ENCODE measurements around the gene OR6M1. TPM values are rescaled to one million over a fixed set of nuclear protein-coding genes. Genes with fewer than 3 reads are reported as not detected.

Gene OR6M1
- total and polyA plus RNA-seq, 2 experiments from 2014 or later = not detected

DNA sequence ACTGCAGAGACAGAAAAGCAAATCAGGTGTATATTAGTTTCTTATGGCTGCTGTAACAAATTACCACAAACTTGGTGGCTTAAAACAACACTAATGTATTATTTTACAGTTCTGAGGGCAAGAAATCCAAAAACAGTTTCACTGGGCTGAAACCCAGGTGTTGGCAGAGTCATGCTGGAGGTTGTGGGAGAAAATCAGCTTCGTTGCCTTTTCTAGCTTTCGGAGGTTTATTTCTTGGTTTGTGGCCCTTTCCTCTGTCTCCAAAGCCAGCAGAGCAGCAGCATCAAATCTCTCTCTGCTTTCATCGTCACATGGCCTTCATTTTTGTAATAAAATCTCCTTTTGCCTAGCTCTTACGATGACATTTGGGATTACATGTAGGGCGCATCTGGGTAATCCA lies 33.0 kb upstream of the OR6M1 start:
- Histone ChIP-seq H3K4me1 (ENCODE audit: insufficient read depth) (no peaks in the 10 kb centered on the region), H3K79me2 (ENCODE audit: insufficient read depth) (no peaks in the 10 kb centered on the region), H3K27me3 (replicated peaks; ENCODE audit: insufficient read depth) (0 out of 2 replicates have a peak, but pooled peaks cover 4% of the 10 kb centered on the region), H3F3A (ENCODE audit: insufficient read depth) (no peaks in the 10 kb centered on the region), H3K4me3 (no peak overlapping the region), H3K9ac (no peak overlapping the region), H3K27ac (no peak overlapping the region), H3K9me2 (ENCODE audit: insufficient read depth) (no peaks in the 10 kb centered on the region), H3K4me2 (ENCODE audit: unreplicated experiment) (no peak overlapping the region), H3K9me3 (ENCODE audit: low read depth) (no peaks in the 10 kb centered on the region), H4K20me1 (ENCODE audit: insufficient read depth) (no peaks in the 10 kb centered on the region), H3K36me3 (ENCODE audit: low read depth) (no peaks in the 10 kb centered on the region), H2AFZ (no peak overlapping the region)
- DNase-seq = no peak
- 39 to 46% methylated on average over 5 of the region's 5 CpGs for WGBS, 2 experiments (ENCODE audit: low coverage in 1 of 2, low lambda C conversion rate in 2 of 2, missing lambda C conversion rate in 2 of 2)
- in situ Hi-C loops (cut with MboI) = no loop called here
- TF ChIP-seq EZH2 (IDR thresholded peaks at IDR 0.05; ENCODE audit: insufficient read depth, poor library complexity, severe bottlenecking) (no peak), EZH2phosphoT487 (IDR thresholded peaks at IDR 0.05; ENCODE audit: insufficient read depth, low read depth) (no peak)

DNA sequence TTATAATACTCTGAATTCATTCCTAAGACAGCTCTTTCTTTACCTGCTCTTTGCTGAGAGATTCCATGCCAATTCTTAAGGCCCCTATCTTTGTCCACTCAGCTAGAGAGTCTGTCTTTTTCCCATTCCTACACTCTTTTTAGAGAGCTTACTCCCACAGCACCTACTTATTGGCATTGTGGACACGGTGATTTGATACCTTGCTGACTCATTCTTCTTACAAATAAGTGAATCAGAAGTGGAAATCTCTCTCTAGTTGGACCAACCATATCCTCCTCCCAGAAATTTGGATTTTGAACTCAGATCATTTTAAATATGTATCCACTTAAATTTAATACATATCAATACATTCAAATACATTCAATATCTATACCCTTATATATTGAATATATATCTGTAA lies 32.5 kb upstream of the OR6M1 start:
- H3F3A ChIP-seq (ENCODE audit: insufficient read depth) = no peaks in the 10 kb centered on the region
- WGBS, 2 experiments (ENCODE audit: low coverage in 1 of 2, low lambda C conversion rate in 2 of 2, missing lambda C conversion rate in 2 of 2) = 13 to 14% methylated on average over 1 of the region's 1 CpG
- H4K20me1 ChIP-seq (ENCODE audit: insufficient read depth) = no peaks in the 10 kb centered on the region
- no peaks in the 10 kb centered on the region for H3K36me3 ChIP-seq (ENCODE audit: low read depth)
- H3K27me3 ChIP-seq (replicated peaks; ENCODE audit: insufficient read depth) = 0 out of 2 replicates have a peak, but pooled peaks cover 4% of the 10 kb centered on the region
- no peaks in the 10 kb centered on the region for H3K9me2 ChIP-seq (ENCODE audit: insufficient read depth)
- no peak overlapping the region for H3K27ac ChIP-seq
- DNase-seq = no peak
- H3K9me3 ChIP-seq (ENCODE audit: low read depth) = no peaks in the 10 kb centered on the region
- TF ChIP-seq EZH2phosphoT487 (IDR thresholded peaks at IDR 0.05; ENCODE audit: insufficient read depth, low read depth) (no peak), EZH2 (IDR thresholded peaks at IDR 0.05; ENCODE audit: insufficient read depth, poor library complexity, severe bottlenecking) (no peak)
- no peak overlapping the region for H3K4me3 ChIP-seq
- H3K4me2 ChIP-seq (ENCODE audit: unreplicated experiment) = no peak overlapping the region
- H3K4me1 ChIP-seq (ENCODE audit: insufficient read depth) = no peaks in the 10 kb centered on the region
- no peaks in the 10 kb centered on the region for H3K79me2 ChIP-seq (ENCODE audit: insufficient read depth)
- no peak overlapping the region for H3K9ac ChIP-seq
- in situ Hi-C loops (cut with MboI) = no loop called here
- no peak overlapping the region for H2AFZ ChIP-seq

DNA sequence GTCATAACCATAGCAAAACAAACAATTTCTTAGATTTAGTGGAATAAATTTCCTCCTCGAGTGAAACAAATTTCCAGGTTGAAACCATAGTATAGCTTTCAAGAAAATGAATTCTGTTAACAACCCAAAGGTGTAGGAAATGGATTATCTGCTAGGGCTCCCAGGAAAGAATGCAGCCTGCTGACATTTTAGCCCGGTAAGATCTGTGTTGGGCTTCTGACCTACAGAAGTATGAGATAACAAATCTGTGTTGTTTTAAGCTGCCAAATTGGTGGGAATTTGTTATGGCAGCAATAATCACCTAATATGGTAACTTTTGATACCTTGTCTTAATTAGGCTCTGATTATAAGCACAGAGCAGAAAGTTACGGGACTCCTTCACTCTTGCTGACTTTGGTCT lies 32.0 kb upstream of the OR6M1 start:
- no peaks in the 10 kb centered on the region for H3F3A ChIP-seq (ENCODE audit: insufficient read depth)
- no peak for TF ChIP-seq EZH2phosphoT487 (IDR thresholded peaks at IDR 0.05; ENCODE audit: insufficient read depth, low read depth)
- no peak overlapping the region for H2AFZ ChIP-seq
- H3K9me3 ChIP-seq (ENCODE audit: low read depth) = no peaks in the 10 kb centered on the region
- H3K27ac ChIP-seq = no peak overlapping the region
- no peaks in the 10 kb centered on the region for H4K20me1 ChIP-seq (ENCODE audit: insufficient read depth)
- no peak overlapping the region for H3K4me2 ChIP-seq (ENCODE audit: unreplicated experiment)
- H3K4me1 ChIP-seq (ENCODE audit: insufficient read depth) = no peaks in the 10 kb centered on the region
- no peak overlapping the region for H3K9ac ChIP-seq
- H3K79me2 ChIP-seq (ENCODE audit: insufficient read depth) = no peaks in the 10 kb centered on the region
- 0 out of 2 replicates have a peak, but pooled peaks cover 3% of the 10 kb centered on the region for H3K27me3 ChIP-seq (replicated peaks; ENCODE audit: insufficient read depth)
- 5 to 10% methylated on average over 3 of the region's 3 CpGs for WGBS, 2 experiments (ENCODE audit: low coverage in 1 of 2, low lambda C conversion rate in 2 of 2, missing lambda C conversion rate in 2 of 2)
- no peaks in the 10 kb centered on the region for H3K9me2 ChIP-seq (ENCODE audit: insufficient read depth)
- H3K36me3 ChIP-seq (ENCODE audit: low read depth) = no peaks in the 10 kb centered on the region
- H3K4me3 ChIP-seq = no peak overlapping the region
- no peak for DNase-seq
- in situ Hi-C loops (cut with MboI) = no loop called here

DNA sequence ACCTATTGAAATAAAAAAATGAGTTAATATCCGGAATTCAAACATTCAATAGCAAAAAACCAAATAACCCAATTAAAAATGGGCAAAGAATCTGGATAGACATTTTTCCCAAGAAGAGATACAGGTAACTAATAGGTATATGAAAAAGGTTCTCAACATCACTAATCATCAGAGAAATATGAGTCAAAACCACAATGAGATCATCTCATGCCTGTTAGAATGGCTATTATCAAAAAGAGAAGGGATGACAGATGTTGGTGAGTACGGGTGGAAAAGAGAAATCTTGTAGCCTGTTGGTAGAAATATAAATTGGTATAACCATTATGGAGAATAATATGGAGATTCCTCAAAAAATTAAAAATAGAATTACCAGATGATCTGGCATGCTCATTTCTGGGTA lies 26.9 kb upstream of the OR6M1 start:
- no peaks in the 10 kb centered on the region for H3K9me2 ChIP-seq (ENCODE audit: insufficient read depth)
- no peaks in the 10 kb centered on the region for H3F3A ChIP-seq (ENCODE audit: insufficient read depth)
- no peak for DNase-seq
- no peak overlapping the region for H3K4me3 ChIP-seq
- no peaks in the 10 kb centered on the region for H3K27me3 ChIP-seq (replicated peaks; ENCODE audit: insufficient read depth)
- H3K4me1 ChIP-seq (ENCODE audit: insufficient read depth) = no peaks in the 10 kb centered on the region
- 1 to 10% methylated on average over 2 of the region's 2 CpGs for whole genome bisulfite sequencing, 2 experiments (ENCODE audit: low coverage in 1 of 2, low lambda C conversion rate in 2 of 2, missing lambda C conversion rate in 2 of 2)
- H3K4me2 ChIP-seq (ENCODE audit: unreplicated experiment) = no peak overlapping the region
- no peaks in the 10 kb centered on the region for H3K36me3 ChIP-seq (ENCODE audit: low read depth)
- in situ Hi-C loops (cut with MboI) = no loop called here
- no peak overlapping the region for H2AFZ ChIP-seq
- H3K9ac ChIP-seq = no peak overlapping the region
- TF ChIP-seq EZH2phosphoT487 (IDR thresholded peaks at IDR 0.05; ENCODE audit: insufficient read depth, low read depth) (no peak), EZH2 (IDR thresholded peaks at IDR 0.05; ENCODE audit: insufficient read depth, poor library complexity, severe bottlenecking) (no peak)
- H3K79me2 ChIP-seq (ENCODE audit: insufficient read depth) = no peaks in the 10 kb centered on the region
- no peak overlapping the region for H3K27ac ChIP-seq
- H3K9me3 ChIP-seq (ENCODE audit: low read depth) = no peaks in the 10 kb centered on the region
- no peaks in the 10 kb centered on the region for H4K20me1 ChIP-seq (ENCODE audit: insufficient read depth)

GRCh38 chr11:123829745-123830144 lies 23.6 kb upstream of the OR6M1 start:
- Histone ChIP-seq H3K9me3 (ENCODE audit: low read depth) (no peaks in the 10 kb centered on the region), H3K79me2 (ENCODE audit: insufficient read depth) (no peaks in the 10 kb centered on the region), H2AFZ (no peak overlapping the region), H3K27ac (no peak overlapping the region), H4K20me1 (ENCODE audit: insufficient read depth) (no peaks in the 10 kb centered on the region), H3K4me1 (ENCODE audit: insufficient read depth) (no peaks in the 10 kb centered on the region), H3K36me3 (ENCODE audit: low read depth) (no peaks in the 10 kb centered on the region), H3K9ac (no peak overlapping the region), H3F3A (ENCODE audit: insufficient read depth) (no peaks in the 10 kb centered on the region), H3K9me2 (ENCODE audit: insufficient read depth) (no peaks in the 10 kb centered on the region), H3K27me3 (replicated peaks; ENCODE audit: insufficient read depth) (no peaks in the 10 kb centered on the region), H3K4me2 (ENCODE audit: unreplicated experiment) (no peak overlapping the region), H3K4me3 (no peak overlapping the region)
- in situ Hi-C loops (cut with MboI) = no loop called here
- no peak for TF ChIP-seq EZH2 (IDR thresholded peaks at IDR 0.05; ENCODE audit: insufficient read depth, poor library complexity, severe bottlenecking)
- TF ChIP-seq EZH2phosphoT487 (IDR thresholded peaks at IDR 0.05; ENCODE audit: insufficient read depth, low read depth) = no peak
- DNase-seq = no peak
- WGBS, 2 experiments (ENCODE audit: low coverage in 1 of 2, low lambda C conversion rate in 2 of 2, missing lambda C conversion rate in 2 of 2) = 34 to 35% methylated on average over 7 of the region's 7 CpGs
